Measurements from ENCODE around the gene EEIG2. TPM values are rescaled to one million over a fixed set of nuclear protein-coding genes. Genes with fewer than 3 reads are reported as not detected.

EEIG2 gene
- total and polyA plus RNA-seq, 2 of the 13 experiments (the other 11 are each of a cell fraction or from before 2014, with no cell fraction given), result 0.90 to 3.2 TPM

DNA sequence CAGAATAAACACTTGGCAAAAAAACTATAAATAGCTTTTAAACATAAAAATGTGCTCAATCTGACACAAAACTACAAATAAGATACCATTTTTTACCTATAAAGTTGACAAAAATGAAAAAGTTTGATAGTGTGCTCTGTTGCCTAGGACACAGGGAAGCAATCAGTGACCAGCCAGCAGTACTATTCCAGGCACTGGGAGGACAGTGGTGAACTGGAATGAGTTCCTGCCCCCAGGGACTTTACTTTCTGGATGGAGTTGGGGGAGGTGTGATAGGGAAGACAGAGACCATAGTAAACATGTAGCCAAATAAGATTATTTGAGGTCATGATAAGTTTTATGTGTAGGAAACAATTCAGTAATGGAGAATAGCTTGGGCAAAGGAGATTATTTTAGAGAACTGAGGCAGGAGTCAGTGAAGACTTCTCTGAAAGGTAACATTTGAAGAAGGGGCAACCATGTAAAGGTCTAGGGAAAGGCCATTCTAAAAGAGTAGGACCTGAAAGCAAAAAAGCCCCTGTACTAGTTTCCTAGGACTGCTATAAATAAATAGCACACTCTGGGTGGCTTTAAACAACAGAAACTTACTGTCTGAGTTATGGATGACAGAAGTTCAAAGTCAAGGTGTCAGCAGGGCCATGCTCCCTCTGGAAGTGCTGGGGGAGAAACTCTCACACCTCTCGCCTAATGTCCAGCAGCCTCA, 42.0 kb downstream of the EEIG2 start (continued):
- TF ChIP-seq ZNF672 (CRISPR knock-in tag; IDR thresholded peaks at IDR 0.05), result no peak

DNA sequence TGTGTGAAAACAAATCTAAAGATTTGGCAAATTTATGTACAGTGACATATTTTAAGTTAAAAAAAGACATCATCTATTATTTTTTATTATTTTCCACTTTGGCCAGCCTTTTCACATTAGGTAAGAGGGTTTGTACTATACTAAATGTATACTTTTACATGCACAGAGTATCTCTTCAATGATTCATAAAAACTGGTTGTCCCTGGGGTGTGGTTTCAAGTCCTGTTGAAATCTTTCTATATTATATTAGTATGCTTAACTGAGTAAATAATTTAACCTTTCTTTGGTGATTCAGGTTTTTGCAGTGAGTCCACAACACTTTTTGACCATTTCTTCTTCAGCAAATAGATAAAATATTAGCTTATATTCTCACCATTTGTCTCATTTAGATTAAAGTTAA, 45.7 kb downstream of the EEIG2 start:
- intact Hi-C loops (cut with micrococcal nuclease; ENCODE audit: unreplicated experiment), result no loop called here
- Histone ChIP-seq H3K79me2 (ENCODE audit: insufficient read depth, low read length) (no peaks in the 10 kb centered on the region), H3K9ac (ENCODE audit: insufficient read depth, low read depth, low read length) (no peak overlapping the region), H4K20me1 (ENCODE audit: insufficient read depth, low read length) (no peaks in the 10 kb centered on the region), H3K9me3 (ENCODE audit: low read length) (no peaks in the 10 kb centered on the region), H3K4me3 (replicated peaks in 1 of 3; ENCODE audit: insufficient read depth in 1 of 3, low read depth in 2 of 3, low read length in 3 of 3) (no peak overlapping the region), H3K36me3 (replicated peaks in 1 of 2; ENCODE audit: control insufficient read depth in 1 of 2, insufficient read depth in 2 of 2, low read length in 2 of 2) (no peaks in the 10 kb centered on the region), H3K27ac (ENCODE audit: extremely low read length, insufficient read depth, low read length) (no peak overlapping the region), H3K27me3 (ENCODE audit: control insufficient read depth in 1 of 2, insufficient read depth in 2 of 2, low read length in 2 of 2) (no peaks in the 10 kb centered on the region), H2AFZ (ENCODE audit: low read length) (no peak overlapping the region), H3K4me2 (ENCODE audit: low read depth, low read length) (no peak overlapping the region), H3K4me1 (ENCODE audit: insufficient read depth, low read length) (no peaks in the 10 kb centered on the region)
- FAIRE-seq (no peak), DNase-seq (ENCODE audit: low spot score) (no peak), ATAC-seq (no peak)
- CTCF ChIA-PET (ENCODE audit: low intra/inter-chr PET ratio, low total read pairs), result no interaction called here
- TF ChIP-seq, protein P1, sequence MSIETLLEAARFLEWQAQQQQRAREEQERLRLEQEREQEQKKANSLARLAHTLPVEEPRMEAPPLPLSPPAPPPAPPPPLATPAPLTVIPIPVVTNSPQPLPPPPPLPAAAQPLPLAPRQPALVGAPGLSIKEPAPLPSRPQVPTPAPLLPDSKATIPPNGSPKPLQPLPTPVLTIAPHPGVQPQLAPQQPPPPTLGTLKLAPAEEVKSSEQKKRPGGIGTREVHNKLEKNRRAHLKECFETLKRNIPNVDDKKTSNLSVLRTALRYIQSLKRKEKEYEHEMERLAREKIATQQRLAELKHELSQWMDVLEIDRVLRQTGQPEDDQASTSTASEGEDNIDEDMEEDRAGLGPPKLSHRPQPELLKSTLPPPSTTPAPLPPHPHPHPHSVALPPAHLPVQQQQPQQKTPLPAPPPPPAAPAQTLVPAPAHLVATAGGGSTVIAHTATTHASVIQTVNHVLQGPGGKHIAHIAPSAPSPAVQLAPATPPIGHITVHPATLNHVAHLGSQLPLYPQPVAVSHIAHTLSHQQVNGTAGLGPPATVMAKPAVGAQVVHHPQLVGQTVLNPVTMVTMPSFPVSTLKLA (IDR thresholded peaks at IDR 0.05), result no peak
- TF ChIP-seq MYNN (CRISPR knock-in tag; IDR thresholded peaks at IDR 0.05; ENCODE audit: low read depth) (no peak), ZFP62 (CRISPR knock-in tag; IDR thresholded peaks at IDR 0.05) (no peak), PAF1 (CRISPR knock-in tag; IDR thresholded peaks at IDR 0.05) (no peak), RFX3 (CRISPR knock-in tag; IDR thresholded peaks at IDR 0.05) (no peak), HOXA3 (CRISPR knock-in tag; IDR thresholded peaks at IDR 0.05) (no peak), PCBP2 (optimal IDR thresholded peaks at IDR 0.05; ENCODE audit: low read depth, low read length, poor library complexity, severe bottlenecking) (no peak), ARHGAP35 (CRISPR knock-in tag; IDR thresholded peaks at IDR 0.05; ENCODE audit: borderline replicate concordance) (no peak), POLR2G (IDR thresholded peaks at IDR 0.05; ENCODE audit: low read depth, low read length) (no peak), ZSCAN20 (CRISPR knock-in tag; IDR thresholded peaks at IDR 0.05; ENCODE audit: borderline replicate concordance) (no peak)
- TF ChIP-seq, protein P2, sequence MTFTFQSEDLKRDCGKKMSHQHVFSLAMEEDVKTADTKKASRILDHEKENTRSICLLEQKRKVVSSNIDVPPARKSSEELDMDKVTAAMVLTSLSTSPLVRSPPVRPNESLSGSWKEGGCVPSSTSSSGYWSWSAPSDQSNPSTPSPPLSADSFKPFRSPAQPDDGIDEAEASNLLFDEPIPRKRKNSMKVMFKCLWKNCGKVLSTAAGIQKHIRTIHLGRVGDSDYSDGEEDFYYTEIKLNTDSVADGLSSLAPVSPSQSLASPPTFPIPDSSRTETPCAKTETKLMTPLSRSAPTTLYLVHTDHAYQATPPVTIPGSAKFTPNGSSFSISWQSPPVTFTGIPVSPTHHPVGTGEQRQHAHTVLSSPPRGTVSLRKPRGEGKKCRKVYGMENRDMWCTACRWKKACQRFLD (CRISPR knock-in tag; IDR thresholded peaks at IDR 0.05; ENCODE audit: borderline replicate concordance), result no peak
- no TSS peak for BruUV-seq (replicated peaks)
- in situ Hi-C loops (cut with HindIII; ENCODE audit: extremely low pct_ligation_motif_present, low pct_unique_long_range_greater_than_20kb), result no loop called here
- POLR2A ChIA-PET, result no interaction called here
